ENCODE results near the gene HDAC10.

GRCh38 chr22:50275181-50276055, 24.4 kb upstream of the HDAC10 start:
- TF ChIP-seq CTCF (IDR thresholded peaks at IDR 0.05; ENCODE audit: low read depth, low read length) (no peak), EZH2phosphoT487 (IDR thresholded peaks at IDR 0.05; ENCODE audit: low read depth) (no peak)

All from OCI-LY3 (cell line).